IPS-15b (cell line): ENCODE measurements around the gene INHBC.
"Not testable (repeated sequence)": the region's sequence is repeated elsewhere in the genome, so short reads cannot be mapped to it uniquely, and the experiment has no call there.

ENCODE experiments used
- H3K27me3 ChIP-seq: one replicate; pipeline ENCODE4 v1.6.1; 2013; ENCODE audit warnings: low read length; ENCODE audit not compliant: control insufficient read depth, insufficient read depth
- H3K36me3 ChIP-seq: one replicate; pipeline ENCODE4 v1.6.1; 2013; ENCODE audit warnings: low read length; ENCODE audit not compliant: control insufficient read depth, insufficient read depth
- H3K4me1 ChIP-seq: one replicate; pipeline ENCODE4 v1.6.1; 2013; ENCODE audit warnings: mild to moderate bottlenecking, low read length; ENCODE audit not compliant: control insufficient read depth, insufficient read depth
- H3K4me3 ChIP-seq: one replicate; pipeline ENCODE4 v1.5.1; 2013; ENCODE audit warnings: low read depth, low read length
- H3K9ac ChIP-seq: one replicate; pipeline ENCODE4 v1.6.1; 2013; ENCODE audit warnings: low read depth, mild to moderate bottlenecking, low read length
- H3K9me3 ChIP-seq: one replicate; pipeline ENCODE4 v1.6.1; 2013; ENCODE audit warnings: mild to moderate bottlenecking, low read length; ENCODE audit not compliant: control insufficient read depth, insufficient read depth

The INHBC gene, protein sequence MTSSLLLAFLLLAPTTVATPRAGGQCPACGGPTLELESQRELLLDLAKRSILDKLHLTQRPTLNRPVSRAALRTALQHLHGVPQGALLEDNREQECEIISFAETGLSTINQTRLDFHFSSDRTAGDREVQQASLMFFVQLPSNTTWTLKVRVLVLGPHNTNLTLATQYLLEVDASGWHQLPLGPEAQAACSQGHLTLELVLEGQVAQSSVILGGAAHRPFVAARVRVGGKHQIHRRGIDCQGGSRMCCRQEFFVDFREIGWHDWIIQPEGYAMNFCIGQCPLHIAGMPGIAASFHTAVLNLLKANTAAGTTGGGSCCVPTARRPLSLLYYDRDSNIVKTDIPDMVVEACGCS

DNA sequence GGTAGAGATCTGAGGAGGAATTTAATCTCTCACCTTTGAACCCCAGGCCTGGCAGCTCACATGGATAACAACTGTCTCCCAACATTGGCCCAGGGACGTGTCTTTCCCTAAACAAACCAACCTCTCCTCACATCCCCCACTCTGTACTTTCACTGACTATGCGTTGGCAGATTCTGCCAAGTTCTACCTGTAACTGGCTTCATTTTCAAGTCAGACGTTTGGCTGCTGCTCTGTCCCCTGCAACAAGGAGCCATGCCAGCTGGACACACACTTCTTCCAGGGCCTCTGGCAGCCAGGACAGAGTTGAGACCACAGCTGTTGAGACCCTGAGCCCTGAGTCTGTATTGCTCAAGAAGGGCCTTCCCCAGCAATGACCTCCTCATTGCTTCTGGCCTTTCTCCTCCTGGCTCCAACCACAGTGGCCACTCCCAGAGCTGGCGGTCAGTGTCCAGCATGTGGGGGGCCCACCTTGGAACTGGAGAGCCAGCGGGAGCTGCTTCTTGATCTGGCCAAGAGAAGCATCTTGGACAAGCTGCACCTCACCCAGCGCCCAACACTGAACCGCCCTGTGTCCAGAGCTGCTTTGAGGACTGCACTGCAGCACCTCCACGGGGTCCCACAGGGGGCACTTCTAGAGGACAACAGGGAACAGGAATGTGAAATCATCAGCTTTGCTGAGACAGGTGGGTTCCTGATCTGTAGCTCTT lies at the start of gene INHBC:
TSS of gene INHBC (plus strand) at position 268 of the 707 bp plus-strand sequence. CDS start at position 371, 103 bp downstream.
- no peak within 1 kb of the TSS for H3K4me3 ChIP-seq
- H3K9ac ChIP-seq: no peak within 1 kb of the TSS
- no peaks in the 10 kb centered on the region for H3K36me3 ChIP-seq
- H3K27me3 ChIP-seq: no peaks in the 10 kb centered on the region
- H3K9me3 ChIP-seq: no peaks in the 10 kb centered on the region
- H3K4me1 ChIP-seq: no peaks in the 10 kb centered on the region

DNA sequence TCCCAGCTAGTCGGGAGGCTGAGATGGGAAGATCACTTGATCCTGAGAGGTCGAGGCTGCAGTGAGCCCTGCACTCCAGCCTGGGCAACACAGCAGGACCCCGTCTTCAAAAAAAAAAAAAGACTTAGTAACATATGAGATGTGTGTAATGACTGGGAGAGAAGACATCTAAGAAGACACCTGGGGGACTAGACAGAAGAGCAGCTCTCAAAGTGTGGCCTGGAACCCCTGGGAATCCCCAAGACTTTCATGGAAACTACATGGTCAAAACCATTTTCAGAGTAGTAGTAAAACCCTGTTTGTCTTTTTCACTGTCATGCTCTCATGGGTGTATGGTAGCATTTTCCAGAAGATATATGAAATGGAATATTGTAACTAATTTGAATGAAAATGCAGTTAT lies 49.0 kb upstream of the INHBC start:
- no peak overlapping the region for H3K9ac ChIP-seq
- no peaks in the 10 kb centered on the region for H3K4me1 ChIP-seq
- H3K4me3 ChIP-seq: no peak overlapping the region
- no peaks in the 10 kb centered on the region for H3K36me3 ChIP-seq
- H3K27me3 ChIP-seq: no peaks in the 10 kb centered on the region
- no peaks in the 10 kb centered on the region for H3K9me3 ChIP-seq

DNA sequence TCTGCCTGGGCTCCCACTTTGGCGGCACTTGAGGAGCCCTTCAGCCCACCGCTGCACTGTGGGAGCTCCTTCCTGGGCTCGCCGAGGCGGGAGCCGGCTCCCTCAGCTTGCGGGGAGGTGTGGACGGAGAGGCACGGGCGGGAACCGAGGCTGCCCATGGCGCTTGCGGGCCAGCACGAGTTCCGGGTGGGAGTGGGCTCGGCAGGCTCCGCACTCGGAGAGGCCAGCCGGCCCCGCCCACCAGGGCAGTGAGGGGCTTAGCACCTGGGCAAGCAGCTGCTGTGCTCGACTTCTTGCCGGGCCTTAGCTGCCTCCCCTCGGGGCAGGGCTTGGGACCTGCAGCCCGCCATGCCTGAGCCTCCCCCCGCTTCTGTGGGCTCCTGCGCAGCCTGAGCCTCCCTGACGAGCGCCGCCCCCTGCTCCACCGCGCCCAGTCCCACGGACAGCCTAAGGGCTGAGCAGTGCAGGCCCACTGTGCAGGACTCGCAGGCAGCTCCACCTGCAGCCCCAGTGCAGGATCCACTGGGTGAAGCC lies 48.3 kb upstream of the INHBC start:
- Histone ChIP-seq H3K27me3 (no peaks in the 10 kb centered on the region), H3K4me3 (no peak overlapping the region), H3K4me1 (no peaks in the 10 kb centered on the region), H3K9me3 (no peaks in the 10 kb centered on the region), H3K9ac (no peak overlapping the region), H3K36me3 (no peaks in the 10 kb centered on the region)

DNA sequence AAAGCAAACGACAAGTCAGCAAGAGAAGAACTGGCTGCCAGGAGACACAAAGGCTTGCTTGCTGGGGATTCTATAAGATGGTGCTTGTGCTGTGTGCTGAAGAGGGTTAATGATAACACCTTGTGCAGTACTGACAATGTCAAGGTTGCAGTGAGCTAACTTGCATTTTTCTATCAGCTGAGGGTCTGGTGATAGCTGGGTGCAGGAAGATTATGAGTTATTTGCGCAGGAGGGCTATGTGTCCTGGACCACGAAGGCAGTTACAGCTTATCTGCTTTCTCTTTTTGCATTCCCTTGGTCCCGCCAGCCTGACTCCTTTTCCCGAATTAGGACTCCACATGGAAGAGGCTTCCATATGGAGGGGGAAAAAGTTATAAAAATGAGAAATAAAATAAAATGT lies 46.2 kb upstream of the INHBC start:
- H3K9me3 ChIP-seq: no peaks in the 10 kb centered on the region
- no peaks in the 10 kb centered on the region for H3K27me3 ChIP-seq
- no peaks in the 10 kb centered on the region for H3K36me3 ChIP-seq
- no peak overlapping the region for H3K4me3 ChIP-seq
- H3K9ac ChIP-seq: no peak overlapping the region
- H3K4me1 ChIP-seq: no peaks in the 10 kb centered on the region

DNA sequence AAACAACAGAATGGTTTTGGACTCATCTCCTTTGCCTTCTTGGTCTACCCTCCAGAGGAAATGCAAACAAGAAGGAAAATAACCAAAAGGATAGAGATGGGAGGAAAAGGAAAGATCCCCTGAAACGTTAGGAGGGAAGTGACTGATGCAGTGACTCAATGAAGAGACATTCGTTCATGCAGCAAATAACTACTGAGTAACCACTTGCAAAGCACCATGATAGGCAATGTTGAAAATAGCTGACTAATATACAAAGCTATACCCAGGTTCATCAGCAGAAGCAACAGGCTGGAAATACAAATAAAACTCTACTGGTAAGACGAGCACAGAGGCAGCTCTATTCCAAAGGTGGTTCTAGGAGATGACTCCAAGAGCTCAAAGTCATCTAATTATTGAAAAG lies 45.6 kb upstream of the INHBC start:
- no peak overlapping the region for H3K4me3 ChIP-seq
- H3K9ac ChIP-seq: no peak overlapping the region
- no peaks in the 10 kb centered on the region for H3K36me3 ChIP-seq
- no peaks in the 10 kb centered on the region for H3K9me3 ChIP-seq
- no peaks in the 10 kb centered on the region for H3K4me1 ChIP-seq
- H3K27me3 ChIP-seq: no peaks in the 10 kb centered on the region

DNA sequence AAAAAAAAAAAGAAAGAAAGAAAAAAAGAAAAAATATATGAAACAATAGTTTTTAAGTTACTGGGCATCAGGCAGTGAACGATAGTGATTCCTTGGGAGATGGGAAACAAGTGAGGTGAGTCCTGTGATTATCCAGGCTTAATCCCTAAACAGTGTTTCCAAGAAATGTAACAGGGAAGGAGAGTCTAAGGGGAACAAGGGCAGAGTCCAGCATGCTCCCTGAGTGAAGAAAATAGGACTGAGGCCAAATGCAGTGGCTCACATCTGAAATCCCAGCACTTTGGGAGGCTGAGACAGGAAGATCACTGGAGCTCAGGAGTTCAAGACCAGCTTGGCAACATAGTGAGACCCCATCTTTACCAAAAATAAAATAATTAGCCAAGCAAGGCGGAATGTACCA lies 44.4 kb upstream of the INHBC start:
- Histone ChIP-seq H3K9ac (no peak overlapping the region), H3K4me1 (no peaks in the 10 kb centered on the region), H3K4me3 (no peak overlapping the region), H3K27me3 (no peaks in the 10 kb centered on the region), H3K36me3 (peaks cover under 1% of the 10 kb centered on the region), H3K9me3 (no peaks in the 10 kb centered on the region)

DNA sequence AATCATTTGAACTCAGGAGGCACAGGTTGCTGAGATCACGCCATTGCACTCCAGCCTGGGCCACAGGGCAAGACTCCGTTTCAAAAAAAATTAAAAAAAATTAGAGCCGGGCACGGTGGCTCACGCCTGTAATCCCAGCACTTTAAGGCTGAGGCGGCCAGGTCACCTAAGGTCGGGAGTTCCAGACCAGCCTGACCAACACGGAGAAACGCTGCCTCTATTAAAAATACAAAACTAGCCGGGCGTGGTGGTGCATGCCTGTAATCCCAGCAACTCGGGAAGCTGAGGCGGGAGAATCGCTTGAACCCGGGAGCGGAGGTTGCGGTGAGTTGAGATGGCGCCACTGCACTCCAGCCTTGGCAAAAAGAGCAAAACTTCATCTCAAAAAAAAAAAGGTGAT lies 39.5 kb upstream of the INHBC start:
- Histone ChIP-seq H3K36me3 (peaks cover 6% of the 10 kb centered on the region), H3K4me1 (no peaks in the 10 kb centered on the region), H3K4me3 (no peak overlapping the region), H3K9me3 (no peaks in the 10 kb centered on the region), H3K27me3 (no peaks in the 10 kb centered on the region), H3K9ac (no peak overlapping the region)

DNA sequence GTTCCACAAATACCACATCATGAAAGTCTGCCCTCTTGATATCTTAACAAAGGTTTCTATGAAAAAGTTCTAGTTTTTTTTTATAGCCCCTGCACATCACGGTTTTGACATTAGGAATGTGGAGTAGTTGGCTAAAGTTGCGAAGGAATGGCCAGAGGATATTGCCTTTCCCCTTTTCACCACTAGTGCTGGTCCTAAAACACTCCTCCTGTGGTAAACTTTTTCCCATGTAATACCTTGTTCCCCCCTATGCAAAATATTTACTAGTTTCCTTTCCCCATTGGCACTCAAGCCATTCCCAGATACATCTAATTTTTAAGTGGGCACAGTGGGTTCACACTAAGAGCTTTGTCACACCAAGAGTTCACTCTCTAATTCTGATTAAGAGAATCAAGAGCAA lies 37.1 kb upstream of the INHBC start:
- no peaks in the 10 kb centered on the region for H3K9me3 ChIP-seq
- H3K4me3 ChIP-seq: no peak overlapping the region
- H3K4me1 ChIP-seq: no peaks in the 10 kb centered on the region
- H3K36me3 ChIP-seq: peaks cover 6% of the 10 kb centered on the region
- no peaks in the 10 kb centered on the region for H3K27me3 ChIP-seq
- no peak overlapping the region for H3K9ac ChIP-seq

DNA sequence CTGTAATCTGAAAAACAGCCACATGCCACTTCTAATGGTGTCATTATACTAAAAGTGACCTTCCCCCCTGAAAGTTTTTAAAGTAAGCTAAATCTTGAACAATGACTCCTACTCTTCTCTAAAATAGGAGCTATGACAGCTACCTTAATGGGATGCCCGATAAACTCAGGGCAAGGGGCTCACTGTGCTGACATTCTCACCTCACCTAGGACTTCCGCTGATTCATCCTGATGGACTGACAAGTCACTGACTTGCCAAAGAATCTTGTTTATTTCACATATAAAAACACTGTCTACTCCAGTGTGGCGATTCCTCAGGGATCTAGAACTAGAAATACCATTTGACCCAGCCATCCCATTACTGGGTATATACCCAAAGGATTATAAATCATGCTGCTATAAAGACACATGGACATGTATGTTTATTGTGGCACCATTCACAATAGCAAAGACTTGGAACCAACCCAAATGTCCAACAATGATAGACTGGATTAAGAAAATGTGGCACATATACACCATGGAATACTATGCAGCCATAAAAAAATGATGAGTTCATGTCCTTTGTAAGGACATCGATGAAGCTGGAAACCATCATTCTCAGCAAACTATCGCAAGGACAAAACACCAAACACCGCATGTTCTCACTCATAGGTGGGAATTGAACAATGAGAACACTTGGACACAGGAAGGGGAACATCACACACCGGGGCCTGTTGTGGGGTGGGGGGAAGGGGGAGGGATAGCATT lies 34.7 kb upstream of the INHBC start:
- H3K9ac ChIP-seq, H3K36me3 ChIP-seq, H3K9me3 ChIP-seq, H3K4me3 ChIP-seq, H3K27me3 ChIP-seq, H3K4me1 ChIP-seq: not testable (repeated sequence)

DNA sequence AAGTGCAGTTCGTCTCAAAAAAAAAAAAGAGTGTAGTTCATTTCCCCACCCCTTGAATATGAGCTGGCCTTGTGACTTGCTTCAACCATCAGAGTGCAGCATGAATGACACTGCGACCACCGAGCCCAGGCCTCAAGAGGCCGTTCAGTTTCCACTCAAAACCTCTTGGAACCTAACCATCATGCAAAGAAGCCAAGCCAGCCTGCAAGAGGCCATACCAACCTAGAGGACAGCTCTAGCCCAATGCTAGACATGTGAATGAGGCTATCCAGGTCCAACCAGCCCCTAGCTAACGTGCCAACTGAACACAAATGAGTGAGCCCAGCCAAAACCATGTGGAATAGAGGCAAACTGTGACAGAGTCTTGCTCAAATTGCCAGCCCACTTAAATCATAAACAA lies 33.4 kb upstream of the INHBC start:
- H3K9ac ChIP-seq: no peak overlapping the region

DNA sequence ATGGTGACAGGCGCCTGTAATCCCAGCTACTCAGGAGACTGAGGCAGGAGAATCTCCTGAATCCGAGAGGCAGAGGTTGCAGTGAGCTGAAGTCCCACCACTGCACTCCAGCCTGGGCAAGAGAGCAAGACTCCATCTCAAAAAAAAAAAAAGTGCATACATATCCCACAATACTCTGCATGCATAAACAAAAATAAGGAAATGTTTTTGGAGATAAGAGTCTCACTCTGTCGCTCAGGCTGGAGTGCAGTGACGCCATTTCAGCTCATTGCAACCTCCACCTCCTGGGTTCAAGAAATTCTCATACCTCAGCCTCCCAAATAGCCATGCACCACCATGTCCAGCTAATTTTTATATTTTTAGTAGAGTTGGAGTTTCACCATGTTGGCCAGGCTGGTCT lies 32.4 kb upstream of the INHBC start:
- not testable (repeated sequence) for H3K9ac ChIP-seq, H3K36me3 ChIP-seq, H3K4me3 ChIP-seq, H3K27me3 ChIP-seq, H3K4me1 ChIP-seq, H3K9me3 ChIP-seq

More for the DNA sequence above, 33.4 kb upstream of the INHBC start:
- H3K4me1 ChIP-seq: no peaks in the 10 kb centered on the region
- H3K4me3 ChIP-seq: no peak overlapping the region
- H3K27me3 ChIP-seq: no peaks in the 10 kb centered on the region
- H3K36me3 ChIP-seq: peaks cover 3% of the 10 kb centered on the region
- no peaks in the 10 kb centered on the region for H3K9me3 ChIP-seq
